Measurements from ENCODE around the gene MRC1. TPM values are rescaled to one million over a fixed set of nuclear protein-coding genes. Genes with fewer than 3 reads are reported as not detected.

The MRC1 gene
- total and polyA plus RNA-seq, 2 donors from 2014 or later, result 3.4 to 67.8 TPM

- no peak for DNase-seq
- no peaks in the 10 kb centered on the region for H3K4me1 ChIP-seq (ENCODE audit: control insufficient read depth in 2 of 3, insufficient read depth in 2 of 3, low read depth in 1 of 3, low read length in 3 of 3)
- no peak overlapping the region for H3K27ac ChIP-seq (ENCODE audit: low read depth in 2 of 2, low read length in 2 of 2)
- H3K27me3 ChIP-seq (ENCODE audit: control insufficient read depth, insufficient read depth, low read length), result no peaks in the 10 kb centered on the region
- FAIRE-seq, result no peak
- H3K9ac ChIP-seq (ENCODE audit: low read length in 3 of 3), result no peak overlapping the region
- H3K9me3 ChIP-seq (ENCODE audit: control insufficient read depth in 2 of 3, insufficient read depth in 1 of 3, low read length in 3 of 3), result no peaks in the 10 kb centered on the region
- no peak for TF ChIP-seq CTCF (IDR thresholded peaks at IDR 0.05; ENCODE audit: borderline replicate concordance, extremely low read depth, insufficient read depth)
- intact Hi-C loops (cut with DNase I), result no loop called here
- no peak overlapping the region for H3K4me3 ChIP-seq (ENCODE audit: low read length in 3 of 3)
- H3K36me3 ChIP-seq (ENCODE audit: control insufficient read depth in 2 of 3, insufficient read depth in 3 of 3, low read length in 3 of 3), result no peaks in the 10 kb centered on the region
These were observed 73.4 kb downstream of the MRC1 start for GRCh38 chr10:17882557-17882956.

GRCh38 chr10:17883621-17884020 lies 74.5 kb downstream of the MRC1 start:
- FAIRE-seq, result no peak

GRCh38 chr10:17888189-17888588 lies 79.0 kb downstream of the MRC1 start:
- H3K4me3 ChIP-seq (ENCODE audit: low read length in 3 of 3), result no peak overlapping the region
- H3K4me1 ChIP-seq (ENCODE audit: control insufficient read depth in 2 of 3, insufficient read depth in 2 of 3, low read depth in 1 of 3, low read length in 3 of 3), result no peaks in the 10 kb centered on the region
- H3K36me3 ChIP-seq (ENCODE audit: control insufficient read depth in 2 of 3, insufficient read depth in 3 of 3, low read length in 3 of 3), result no peaks in the 10 kb centered on the region
- H3K9me3 ChIP-seq (ENCODE audit: control insufficient read depth in 2 of 3, insufficient read depth in 1 of 3, low read length in 3 of 3), result no peaks in the 10 kb centered on the region
- H3K27ac ChIP-seq (ENCODE audit: low read depth in 2 of 2, low read length in 2 of 2), result no peak overlapping the region
- H3K27me3 ChIP-seq (ENCODE audit: control insufficient read depth, insufficient read depth, low read length), result no peaks in the 10 kb centered on the region
- H3K9ac ChIP-seq (ENCODE audit: low read length in 3 of 3), result no peak overlapping the region
- DNase-seq, result no peak
- no peak for FAIRE-seq
- intact Hi-C loops (cut with DNase I), result no loop called here
- no peak for TF ChIP-seq CTCF (IDR thresholded peaks at IDR 0.05; ENCODE audit: borderline replicate concordance, extremely low read depth, insufficient read depth)

More at GRCh38 chr10:17883621-17884020, 74.5 kb downstream of the MRC1 start:
- H3K27ac ChIP-seq (ENCODE audit: low read depth in 2 of 2, low read length in 2 of 2), result no peak overlapping the region
- H3K36me3 ChIP-seq (ENCODE audit: control insufficient read depth in 2 of 3, insufficient read depth in 3 of 3, low read length in 3 of 3), result no peaks in the 10 kb centered on the region
- H3K4me1 ChIP-seq (ENCODE audit: control insufficient read depth in 2 of 3, insufficient read depth in 2 of 3, low read depth in 1 of 3, low read length in 3 of 3), result no peaks in the 10 kb centered on the region
- no peak overlapping the region for H3K4me3 ChIP-seq (ENCODE audit: low read length in 3 of 3)
- no peak for DNase-seq
- no peaks in the 10 kb centered on the region for H3K27me3 ChIP-seq (ENCODE audit: control insufficient read depth, insufficient read depth, low read length)
- intact Hi-C loops (cut with DNase I), result no loop called here
- no peak for TF ChIP-seq CTCF (IDR thresholded peaks at IDR 0.05; ENCODE audit: borderline replicate concordance, extremely low read depth, insufficient read depth)
- no peak overlapping the region for H3K9ac ChIP-seq (ENCODE audit: low read length in 3 of 3)
- no peaks in the 10 kb centered on the region for H3K9me3 ChIP-seq (ENCODE audit: control insufficient read depth in 2 of 3, insufficient read depth in 1 of 3, low read length in 3 of 3)

- Histone ChIP-seq H3K9me3 (ENCODE audit: control insufficient read depth in 2 of 3, insufficient read depth in 1 of 3, low read length in 3 of 3) (no peaks in the 10 kb centered on the region), H3K27ac (ENCODE audit: low read depth in 2 of 2, low read length in 2 of 2) (no peak overlapping the region), H3K9ac (ENCODE audit: low read length in 3 of 3) (no peak overlapping the region), H3K4me3 (ENCODE audit: low read length in 3 of 3) (no peak overlapping the region), H3K4me1 (ENCODE audit: control insufficient read depth in 2 of 3, insufficient read depth in 2 of 3, low read depth in 1 of 3, low read length in 3 of 3) (no peaks in the 10 kb centered on the region), H3K36me3 (ENCODE audit: control insufficient read depth in 2 of 3, insufficient read depth in 3 of 3, low read length in 3 of 3) (no peaks in the 10 kb centered on the region), H3K27me3 (ENCODE audit: control insufficient read depth, insufficient read depth, low read length) (no peaks in the 10 kb centered on the region)
- intact Hi-C loops (cut with DNase I), result no loop called here
- no peak for TF ChIP-seq CTCF (IDR thresholded peaks at IDR 0.05; ENCODE audit: borderline replicate concordance, extremely low read depth, insufficient read depth)
- no peak for DNase-seq
- no peak for FAIRE-seq
These were observed 82.3 kb downstream of the MRC1 start for GRCh38 chr10:17891435-17891834.
